Activated CD4-positive, alpha-beta T cell treated with anti-CD3 and anti-CD28 coated beads, Interleukin-10, Interleukin-2, amounts not matched to agents 100 ng/mL and 50 ng/mL, durations not matched to agents 16 hours and 8 hours (primary cell): ENCODE results near the gene GOLGA7B.

Experiments used
- DNase-seq: peaks from one replicate; pipeline ENCODE4 v3.0.0-alpha.2; 2020

The GOLGA7B gene

DNA sequence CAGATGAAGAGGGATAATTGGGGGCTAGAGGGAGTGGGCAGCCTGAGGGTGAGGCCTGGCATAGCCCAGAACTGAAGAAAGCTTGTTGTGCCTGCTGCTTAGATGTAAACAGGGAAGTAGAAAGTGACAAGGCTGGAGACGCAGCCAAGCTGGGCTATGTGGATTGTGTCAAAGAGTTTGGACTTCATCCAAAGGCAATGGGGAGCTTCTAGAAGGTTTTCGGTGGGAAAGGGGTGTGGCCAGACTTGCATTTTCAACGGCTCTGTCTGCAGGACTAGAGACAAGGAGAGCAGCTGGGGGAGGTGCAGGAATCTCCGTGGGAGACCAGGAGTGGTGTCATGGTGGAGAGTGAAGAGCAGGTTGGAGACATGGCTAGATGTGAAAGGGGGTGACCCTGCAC is 48.8 kb downstream of the GOLGA7B start:
- no peak for DNase-seq

DNA sequence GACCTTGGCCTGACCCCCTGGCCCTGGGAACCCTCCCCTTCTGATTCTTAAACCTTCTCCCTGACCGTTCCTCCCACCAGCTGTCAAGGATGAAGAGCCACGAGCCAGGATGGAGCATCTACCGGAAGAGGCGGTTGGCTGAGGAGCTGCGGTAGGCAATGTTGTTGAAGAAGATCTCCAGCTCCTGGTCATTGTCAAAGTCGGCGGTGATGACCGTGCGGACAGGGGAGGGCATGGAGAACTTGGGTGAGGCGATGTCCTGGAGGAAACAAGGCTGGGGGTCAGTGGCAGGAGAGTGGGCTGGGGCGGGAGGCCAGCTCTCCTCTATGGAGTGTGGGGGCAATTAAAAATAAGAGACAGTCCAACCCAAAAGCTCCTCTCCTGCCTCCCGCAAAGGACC is 51.7 kb downstream of the GOLGA7B start:
- no peak for DNase-seq

DNA sequence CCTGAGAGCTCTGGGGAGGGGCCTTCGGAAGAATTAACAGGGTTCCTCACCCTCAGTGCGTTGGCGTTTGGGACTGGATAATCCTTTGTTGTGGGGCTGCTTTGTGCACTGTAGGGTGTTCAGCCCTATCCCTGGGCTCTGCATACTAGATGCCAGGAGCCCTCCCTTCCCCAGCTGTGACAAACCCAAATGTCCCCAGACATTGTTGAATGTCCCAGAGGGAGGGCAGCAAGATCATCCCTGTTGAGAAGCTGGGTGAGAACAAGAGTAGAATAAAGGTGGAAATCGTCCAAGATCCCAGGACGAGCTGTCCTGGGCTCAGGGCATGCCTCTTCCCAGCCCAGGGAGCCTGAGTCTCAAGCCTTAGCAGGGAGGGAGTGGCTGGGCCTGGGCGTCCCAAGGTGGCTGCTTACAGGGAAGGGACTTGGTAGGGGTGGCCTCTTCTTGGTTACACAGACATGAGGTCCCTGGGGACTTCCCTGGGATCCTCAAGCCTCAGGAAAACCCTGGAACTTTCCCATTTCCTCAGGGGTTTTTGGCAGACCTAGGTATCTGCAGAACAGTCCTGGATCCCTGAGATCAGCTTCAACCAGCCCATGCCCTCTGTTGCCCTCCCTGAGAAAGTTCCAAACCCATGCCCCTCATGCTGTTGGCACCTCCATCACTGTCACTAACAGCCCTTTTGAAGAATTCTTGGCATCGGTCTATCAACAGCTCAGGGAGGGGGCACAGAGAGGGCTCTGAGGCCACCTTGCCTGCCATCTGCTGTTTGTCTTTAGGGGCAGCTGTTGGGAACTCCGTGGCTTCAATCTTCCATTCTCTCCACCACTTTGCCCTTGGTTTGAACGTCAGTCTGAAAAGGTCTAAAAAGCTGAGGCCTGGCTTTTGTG is 53.7 kb downstream of the GOLGA7B start:
- no peak for DNase-seq

DNA sequence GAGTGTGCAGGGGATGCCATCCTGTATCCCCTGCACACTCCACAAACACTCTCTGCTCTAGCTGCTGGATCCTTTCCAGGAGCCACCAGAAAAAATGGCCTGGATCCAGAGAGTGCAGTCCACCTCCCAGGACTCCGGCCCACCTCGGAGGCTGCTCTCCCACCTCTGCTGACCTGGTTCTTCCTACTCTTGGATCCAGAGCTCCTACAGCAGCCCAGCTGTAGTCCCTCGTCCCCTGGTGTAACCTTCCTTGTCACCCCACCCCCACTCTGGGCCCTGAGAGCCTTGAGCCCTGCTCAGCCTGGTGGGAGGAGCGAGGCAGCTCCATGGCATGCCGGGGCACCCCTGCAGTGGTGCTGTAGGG is 54.4 kb downstream of the GOLGA7B start:
- DNase-seq: no peak

DNA sequence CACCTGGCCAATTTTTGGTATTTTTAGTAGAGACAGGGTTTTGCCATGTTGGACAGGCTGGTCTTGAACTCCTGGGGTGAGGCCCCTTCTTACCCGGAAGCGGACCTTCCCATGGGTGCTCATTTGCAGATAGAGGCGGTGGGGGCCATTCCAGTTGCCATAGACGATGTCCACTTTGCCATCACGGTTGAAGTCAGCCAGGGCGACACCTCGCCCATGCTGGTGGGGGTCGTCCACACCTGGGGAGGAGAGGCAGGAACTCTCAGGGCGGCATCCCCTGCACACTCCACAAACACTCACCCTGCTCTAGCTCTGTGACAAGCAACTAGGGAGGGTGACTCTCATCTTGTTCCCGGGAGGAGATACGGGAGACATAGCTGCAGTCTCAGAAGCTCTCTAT is 54.9 kb downstream of the GOLGA7B start:
- no peak for DNase-seq

DNA sequence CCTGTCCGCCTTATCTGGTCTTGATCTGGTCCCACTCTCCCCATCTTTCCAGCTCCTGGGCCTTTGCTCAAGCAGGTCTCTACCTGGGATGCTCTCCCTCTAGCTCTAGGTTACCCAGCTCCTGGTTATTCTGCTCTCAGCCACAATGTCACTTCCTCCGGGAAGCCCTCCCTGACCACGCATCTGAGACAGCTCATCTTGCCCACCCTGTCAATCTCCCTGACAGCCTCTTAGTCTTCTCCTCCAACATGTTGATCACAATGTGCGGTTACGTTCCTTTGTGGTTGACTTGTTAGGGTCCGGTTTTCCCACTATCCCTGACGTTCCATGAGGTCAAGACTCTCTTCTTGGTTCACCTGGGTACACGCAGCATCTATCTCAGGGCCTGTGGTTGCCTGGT is 55.6 kb downstream of the GOLGA7B start:
- no peak for DNase-seq

DNA sequence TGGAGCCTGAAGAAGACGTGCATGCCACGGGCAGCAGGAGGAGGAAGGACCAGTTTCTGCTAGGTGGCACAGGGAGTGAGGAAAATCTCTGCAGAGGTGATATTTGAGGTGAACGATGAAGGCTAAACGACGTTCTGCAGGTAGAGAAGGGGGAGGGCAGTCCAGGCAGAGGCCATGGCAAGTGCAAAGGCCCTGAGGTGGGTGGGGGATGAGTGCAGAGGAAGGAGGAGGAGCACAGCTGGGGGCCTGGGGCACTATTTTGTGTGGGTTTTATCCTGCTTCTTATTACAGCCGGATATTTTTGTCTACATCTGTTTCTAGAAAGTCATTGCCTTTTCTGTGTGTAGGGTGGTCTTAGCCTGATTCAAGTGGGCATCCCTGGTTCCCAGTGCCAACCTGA is 57.6 kb downstream of the GOLGA7B start:
- no peak for DNase-seq

DNA sequence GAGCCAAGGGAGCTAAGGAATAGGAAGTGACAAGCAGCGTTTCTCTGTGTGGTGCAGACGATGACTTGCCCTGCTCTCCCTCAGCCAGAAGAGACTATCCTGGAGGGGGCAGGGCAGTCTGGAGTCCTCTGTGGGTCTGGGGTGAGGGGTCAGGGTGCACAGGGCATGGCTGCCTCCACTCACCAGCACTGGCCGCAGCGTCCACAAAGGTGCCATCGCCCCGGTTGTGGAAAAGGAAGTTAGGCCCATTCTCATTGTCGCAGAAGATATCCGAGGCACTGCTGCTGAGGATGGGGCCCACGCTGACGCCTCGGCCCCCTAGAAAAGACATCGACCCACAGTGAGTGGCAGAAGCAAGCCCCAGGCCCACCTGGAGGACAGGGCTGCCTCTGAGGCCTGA is 58.2 kb downstream of the GOLGA7B start:
- no peak for DNase-seq

DNA sequence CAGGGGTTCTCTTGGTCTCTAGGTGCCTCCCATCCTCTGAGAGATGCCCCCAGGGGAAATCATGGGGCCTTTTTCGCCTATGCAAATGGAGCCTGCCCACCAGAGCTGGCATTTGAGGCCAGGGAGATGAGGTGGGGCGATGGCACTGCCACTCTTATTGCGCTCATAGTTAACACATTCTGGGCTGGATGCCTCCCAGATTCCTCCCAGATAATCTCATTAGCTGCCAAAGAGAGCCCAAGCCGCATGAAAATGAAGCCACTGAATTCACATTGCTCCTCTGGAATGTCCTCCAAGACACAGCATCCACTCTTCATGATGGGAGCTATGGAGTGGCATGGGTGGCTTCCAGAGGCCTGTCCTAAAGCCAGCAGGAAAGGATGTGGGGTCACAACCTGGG is 61.0 kb downstream of the GOLGA7B start:
- no peak for DNase-seq

DNA sequence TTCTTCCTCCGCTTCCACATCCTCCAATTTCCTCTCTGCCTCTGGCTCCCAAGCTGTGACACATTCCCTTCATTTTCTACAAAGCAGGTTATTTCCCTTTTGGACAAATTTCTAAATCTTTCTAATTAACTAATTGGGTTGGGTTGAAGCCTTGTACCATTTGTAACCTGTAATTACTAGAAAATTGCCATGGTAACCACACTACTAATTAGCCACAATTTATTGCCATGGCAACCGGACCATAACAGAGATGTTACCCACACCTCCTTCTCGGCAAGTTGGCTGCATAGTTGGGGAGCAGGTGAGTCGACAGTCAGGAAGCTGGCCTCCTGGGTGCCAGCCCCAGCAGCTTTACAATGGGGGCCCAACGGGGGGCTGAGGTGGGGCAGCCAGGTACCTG is 61.6 kb downstream of the GOLGA7B start:
- DNase-seq: no peak

DNA sequence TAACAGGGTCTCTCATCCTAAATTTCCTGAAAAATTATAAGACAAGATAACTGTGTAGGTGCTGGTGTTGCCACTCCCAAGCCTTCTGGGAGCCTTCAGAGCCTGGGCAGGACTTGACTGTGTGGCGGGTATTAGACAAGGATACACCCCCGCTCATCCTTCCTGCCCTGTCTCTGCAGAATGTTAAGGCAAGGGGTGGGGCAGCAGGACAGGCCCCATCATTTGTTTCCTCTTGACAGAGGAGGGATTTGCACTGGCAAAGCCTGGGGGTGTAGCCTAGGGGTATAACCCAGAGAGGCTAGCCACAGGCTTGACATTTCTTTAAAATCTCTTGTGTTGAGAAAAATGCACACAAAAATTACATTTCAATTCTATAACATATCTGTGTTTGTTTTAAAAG is 63.5 kb downstream of the GOLGA7B start:
- DNase-seq: no peak

DNA sequence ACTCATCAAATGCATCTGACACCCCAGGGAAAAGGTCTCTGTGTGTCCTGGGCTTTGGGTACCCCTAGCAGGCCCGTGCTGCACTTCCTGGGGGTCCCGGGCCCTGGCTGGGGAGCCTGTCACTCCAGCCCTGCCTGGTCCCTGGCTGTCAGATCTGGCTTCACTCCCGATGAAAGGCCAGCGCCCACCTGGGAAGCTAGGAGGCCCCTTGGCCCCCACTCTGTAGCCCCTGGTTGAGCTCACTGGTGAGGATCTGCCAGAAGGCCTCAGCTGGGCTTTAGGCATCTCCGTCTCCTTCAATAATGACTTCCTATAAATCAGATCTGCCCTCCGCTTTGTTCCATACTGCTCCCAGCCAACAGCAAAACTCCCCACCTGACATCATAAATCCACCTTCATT is 64.0 kb downstream of the GOLGA7B start:
- no peak for DNase-seq

DNA sequence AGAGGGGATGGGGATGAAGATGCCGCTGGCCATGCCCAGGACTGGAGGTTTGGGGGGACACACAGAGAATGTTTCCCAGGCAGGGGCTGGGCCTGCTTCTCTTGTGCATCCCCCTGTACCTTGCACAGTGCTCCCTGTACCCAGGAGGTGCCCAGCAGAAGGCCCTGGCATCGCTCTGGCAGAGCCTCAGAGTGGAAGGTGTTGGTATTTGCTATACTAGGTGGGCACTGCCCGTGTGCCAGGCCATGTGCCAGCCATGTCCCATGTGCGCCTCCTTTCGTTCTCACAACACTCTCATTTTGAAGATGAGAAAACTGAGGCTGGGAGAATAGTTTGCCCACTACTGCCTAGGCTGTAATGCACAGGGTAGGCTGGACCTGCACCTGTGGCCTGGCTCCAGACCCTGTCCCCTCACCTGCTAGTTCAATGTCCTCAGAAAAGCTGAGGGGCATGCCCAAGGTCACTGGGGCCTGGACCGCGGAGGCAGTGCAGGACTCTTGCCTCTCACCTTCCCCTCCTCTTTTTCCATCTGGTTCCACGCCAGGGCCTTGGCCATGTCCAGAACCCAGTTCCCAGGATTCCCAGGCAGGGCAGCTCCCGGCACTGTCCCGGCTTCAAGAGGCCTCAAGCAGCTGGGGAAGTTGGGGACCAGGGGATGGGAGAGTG is 64.7 kb downstream of the GOLGA7B start:
- no peak for DNase-seq

DNA sequence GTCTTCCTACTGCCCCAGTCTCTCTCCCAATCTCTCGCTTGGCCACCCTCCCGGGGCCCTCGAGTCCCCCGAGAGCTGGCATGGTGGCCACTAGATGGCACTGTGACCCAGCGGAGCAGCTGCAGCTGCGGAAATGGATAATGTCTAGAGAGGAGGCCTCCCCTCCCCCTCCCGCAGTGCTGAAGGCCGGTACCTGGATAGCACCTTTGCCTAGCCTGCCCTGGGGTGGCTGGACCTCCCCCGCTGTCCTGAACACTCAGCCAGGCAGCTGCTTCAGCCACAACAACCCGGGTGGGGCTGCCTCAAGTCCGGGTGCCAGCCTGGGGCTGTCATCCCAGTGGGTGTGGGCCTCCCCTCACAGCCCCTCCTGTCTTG is 65.2 kb downstream of the GOLGA7B start:
- peak; percentile 80 for DNase-seq

DNA sequence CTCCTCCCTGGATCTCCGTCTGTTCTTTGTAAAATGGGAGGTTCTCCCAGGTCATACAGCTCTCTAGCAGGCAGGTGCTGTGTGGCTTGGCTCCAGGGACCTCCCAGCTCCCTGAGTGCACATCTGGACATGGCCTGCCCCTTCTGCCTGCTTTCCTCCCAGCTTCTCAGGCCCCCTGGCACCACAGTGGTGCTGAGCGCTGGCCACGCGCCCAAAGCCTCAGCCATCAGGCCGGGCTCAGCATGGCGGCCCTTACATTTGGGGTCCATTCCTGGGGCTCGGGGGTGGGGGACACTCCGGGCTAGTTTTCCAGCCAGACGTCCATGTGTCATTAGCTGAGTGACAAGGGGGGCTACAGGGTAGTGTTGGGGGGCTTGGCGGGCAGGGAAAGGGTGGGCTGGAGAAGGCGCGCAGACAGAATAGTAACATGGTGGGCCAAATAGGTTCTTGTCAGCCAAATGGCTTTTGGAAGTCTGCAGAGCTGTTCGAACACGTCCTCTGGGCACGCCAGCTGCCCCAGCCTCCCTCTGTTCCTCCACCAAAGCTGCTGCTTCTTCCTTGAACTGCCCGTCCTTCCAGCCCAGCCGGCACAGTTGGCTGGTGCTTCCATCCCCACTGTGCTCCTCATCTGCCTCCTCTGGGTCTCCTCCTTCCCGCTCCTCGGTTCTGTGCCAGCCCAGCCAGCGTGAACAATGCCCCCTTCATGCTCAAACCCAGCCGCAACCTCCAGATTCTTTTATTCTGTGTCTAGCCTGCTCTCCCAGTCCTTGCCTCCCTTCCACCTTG is 65.9 kb downstream of the GOLGA7B start:
- DNase-seq: no peak

DNA sequence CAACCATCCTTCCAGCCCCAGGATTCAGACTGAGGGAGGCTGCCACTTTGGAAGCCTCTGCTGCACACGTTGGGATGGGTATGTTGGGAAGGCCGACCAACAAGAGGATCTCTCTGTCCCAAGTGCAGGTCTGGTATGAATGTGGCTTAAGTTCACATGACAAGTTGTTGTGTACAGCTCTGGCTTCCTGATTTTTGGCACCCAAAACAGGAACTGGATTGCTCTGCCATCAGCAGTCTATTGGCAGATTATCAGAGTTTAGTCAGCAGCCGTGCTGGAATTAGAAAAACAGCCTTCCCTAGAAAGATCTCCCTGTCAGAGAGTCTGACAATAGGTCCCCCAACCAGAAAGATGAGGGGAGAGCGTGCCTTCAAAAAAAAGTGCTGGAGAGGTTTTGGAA is 66.9 kb downstream of the GOLGA7B start:
- no peak for DNase-seq

DNA sequence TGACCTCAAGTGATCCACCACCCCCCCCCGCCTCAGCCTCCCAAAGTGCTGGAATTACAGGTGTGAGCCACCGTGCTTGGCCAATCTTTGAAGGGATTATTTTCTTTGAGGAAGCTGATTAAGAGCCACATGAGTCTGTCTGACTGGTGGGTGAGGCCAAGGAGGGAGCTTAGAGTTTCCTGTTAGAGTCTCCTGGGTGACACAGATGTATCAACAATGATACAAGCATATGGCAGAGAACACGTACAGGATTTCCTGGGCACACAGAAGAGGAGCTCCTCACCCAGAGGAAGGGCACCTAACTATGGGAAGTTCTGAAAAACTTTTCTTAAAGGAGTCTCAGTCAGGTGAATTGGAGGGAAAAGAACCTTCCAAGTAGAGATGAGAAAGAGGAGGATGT is 69.4 kb downstream of the GOLGA7B start:
- DNase-seq: no peak

DNA sequence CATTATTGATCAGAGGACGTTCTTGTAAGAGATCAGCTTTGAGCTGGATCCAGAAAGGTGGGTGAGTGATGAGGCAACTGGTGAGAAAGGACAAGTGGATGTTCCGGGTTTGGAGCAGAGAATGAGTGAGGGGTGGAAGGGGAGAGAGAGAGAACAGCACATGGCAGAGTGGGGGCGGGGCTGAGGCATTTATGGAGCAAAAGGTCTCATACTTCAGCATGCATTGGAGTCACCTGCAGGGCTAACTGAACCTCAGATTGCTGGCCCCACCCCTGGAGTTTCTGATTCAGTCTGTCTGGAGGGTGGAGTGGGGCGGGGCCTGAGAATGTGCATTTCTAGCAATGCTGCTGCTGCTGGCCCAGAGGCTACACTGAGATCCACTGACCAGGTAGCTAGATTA is 71.2 kb downstream of the GOLGA7B start:
- no peak for DNase-seq
